ENCODE measurements around the gene EWSR1. TPM values are rescaled to one million over a fixed set of nuclear protein-coding genes. Genes with fewer than 3 reads are reported as not detected.
"Not testable (repeated sequence)": the region's sequence is repeated elsewhere in the genome, so short reads cannot be mapped to it uniquely, and the experiment has no call there.

EWSR1 gene
- total RNA-seq, 4 donors from 2014 or later = 183 to 203 (median 198) TPM

- H3K4me3 ChIP-seq = no peak overlapping the region
- no peak for TF ChIP-seq CTCF (IDR thresholded peaks at IDR 0.05)
- TF ChIP-seq POLR2A (IDR thresholded peaks at IDR 0.05; ENCODE audit: low read depth) = no peak
- TF ChIP-seq EP300 (IDR thresholded peaks at IDR 0.05) = no peak
- TF ChIP-seq POLR2AphosphoS5 (IDR thresholded peaks at IDR 0.05) = no peak
- peaks cover 0 to 2% (median 0%) of the 10 kb centered on the region in 4 donors for H3K9me3 ChIP-seq
- no peaks in the 10 kb centered on the region for H3K27me3 ChIP-seq
- intact Hi-C loops (cut with DNase I) = no loop called here
- peaks cover 3 to 10% (median 7%) of the 10 kb centered on the region in 4 donors for H3K4me1 ChIP-seq
- 87% methylated on average over 5 of the region's 19 CpGs for WGBS
- no peak overlapping the region for H3K27ac ChIP-seq (replicated peaks in 1 of 4)
- no peak for DNase-seq (ENCODE audit: extremely low spot score)
- H3K36me3 ChIP-seq = no peaks in the 10 kb centered on the region
These were observed 36.8 kb upstream of the EWSR1 start for GRCh38 chr22:29230972-29231875.

GRCh38 chr22:29231971-29232959 is 35.8 kb upstream of the EWSR1 start:
- 72% methylated on average over 16 of the region's 22 CpGs for WGBS
- Histone ChIP-seq H3K27me3 (no peaks in the 10 kb centered on the region), H3K4me1 (peaks cover 0 to 10% (median 4%) of the 10 kb centered on the region in 4 donors), H3K36me3 (no peaks in the 10 kb centered on the region), H3K4me3 (no peak overlapping the region), H3K27ac (replicated peaks in 1 of 4) (no peak overlapping the region), H3K9me3 (peaks cover 0 to 2% (median 0%) of the 10 kb centered on the region in 4 donors)
- DNase-seq (ENCODE audit: extremely low spot score) = no peak
- TF ChIP-seq EP300 (IDR thresholded peaks at IDR 0.05) (no peak), POLR2AphosphoS5 (IDR thresholded peaks at IDR 0.05) (no peak), CTCF (IDR thresholded peaks at IDR 0.05) (no peak), POLR2A (IDR thresholded peaks at IDR 0.05; ENCODE audit: low read depth) (no peak)
- intact Hi-C loops (cut with DNase I) = no loop called here

GRCh38 chr22:29233277-29233877 is 34.7 kb upstream of the EWSR1 start:
- H3K4me1 ChIP-seq = peaks cover 0 to 10% (median 4%) of the 10 kb centered on the region in 4 donors
- H3K4me3 ChIP-seq = no peak overlapping the region
- intact Hi-C loops (cut with DNase I) = no loop called here
- H3K27ac ChIP-seq (replicated peaks in 1 of 4) = no peak overlapping the region
- DNase-seq (ENCODE audit: extremely low spot score) = no peak
- no peaks in the 10 kb centered on the region for H3K36me3 ChIP-seq
- TF ChIP-seq POLR2A (IDR thresholded peaks at IDR 0.05; ENCODE audit: low read depth) (no peak), POLR2AphosphoS5 (IDR thresholded peaks at IDR 0.05) (no peak), CTCF (IDR thresholded peaks at IDR 0.05) (no peak)
- no peaks in the 10 kb centered on the region for H3K27me3 ChIP-seq
- peaks cover 0 to 2% (median 0%) of the 10 kb centered on the region in 4 donors for H3K9me3 ChIP-seq
- no CpG with 5 or more reads among the region's 1 CpG for WGBS

DNA sequence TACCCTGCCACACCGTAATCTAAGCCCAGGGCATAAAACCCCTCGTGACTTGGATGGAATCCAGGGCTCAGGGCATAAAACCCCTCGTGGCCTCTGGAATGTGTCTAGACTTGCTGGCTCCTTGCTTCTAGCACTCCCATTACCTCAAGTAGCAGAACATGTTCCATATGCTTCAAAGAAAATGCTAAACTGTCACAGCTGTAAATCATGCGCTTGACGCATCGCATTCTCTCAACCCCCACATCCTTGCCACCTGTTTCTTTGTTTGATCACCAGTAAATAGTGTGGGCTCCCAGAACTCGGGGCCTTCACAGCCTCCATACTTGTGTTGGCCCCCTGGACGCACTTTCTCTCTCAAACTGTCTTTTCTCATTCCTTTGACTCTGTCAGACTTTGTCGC is 27.6 kb upstream of the EWSR1 start:
- not testable (repeated sequence) for DNase-seq (ENCODE audit: extremely low spot score); H3K4me3 ChIP-seq; H3K27me3 ChIP-seq; H3K27ac ChIP-seq (replicated peaks in 1 of 4); H3K36me3 ChIP-seq; H3K4me1 ChIP-seq
- intact Hi-C loops (cut with DNase I) = loop anchor here (10.0 kb wide), 1 partner anchor 386 kb away; no protein-coding TSS in a partner anchor
- WGBS = 76% methylated on average over 9 of the region's 9 CpGs
- H3K9me3 ChIP-seq = peaks cover 0 to 28% (median 11%) of the 10 kb centered on the region in 4 donors
